WTC11 (cell line): ENCODE data around the gene FAM181A. TPM values are rescaled to one million over a fixed set of nuclear protein-coding genes. Genes with fewer than 3 reads are reported as not detected.

Experiments used
- ATAC-seq: fragments of 200-7000 bp; cut with Tn5 transposase; 2 replicates; pipeline ENCODE4 v1.10.0; 2021; ENCODE audit warnings: mild to moderate bottlenecking, moderate library complexity
- CTCF ChIA-PET: fragments of 300-600 bp; sonication (Branson Sonifier 250); formaldehyde crosslinking; loops from one replicate; lab custom pipeline; 2021; ENCODE audit warnings: antibody characterized with exemption; lab: Charles Lee
- POLR2A ChIA-PET: fragments of 350-600 bp; sonication (Branson Sonifier 250); formaldehyde crosslinking; loops from one replicate; lab custom pipeline; 2021; ENCODE audit warnings: antibody characterized with exemption; lab: Charles Lee
- DNase-seq: peaks from one replicate; pipeline ENCODE4 v3.0.0; 2021; ENCODE audit warnings: low spot score
- H3K27ac Mint-ChIP-seq: 2 replicates; pipeline ENCODE4 v1.8.0; 2021; ENCODE audit warnings: mixed read lengths
- H3K27me3 Mint-ChIP-seq: 2 replicates; pipeline ENCODE4 v1.8.0; 2021; ENCODE audit warnings: low read depth, mild to moderate bottlenecking, moderate library complexity, mixed read lengths
- H3K36me3 Mint-ChIP-seq: 2 replicates; pipeline ENCODE4 v1.8.0; 2021; ENCODE audit warnings: mixed read lengths
- H3K4me1 Mint-ChIP-seq: 2 replicates; pipeline ENCODE4 v1.8.0; 2022; ENCODE audit warnings: mixed read lengths
- H3K4me3 Mint-ChIP-seq: 2 replicates; pipeline ENCODE4 v1.8.0; 2021; ENCODE audit warnings: mild to moderate bottlenecking, moderate library complexity, mixed read lengths
- H3K9me3 Mint-ChIP-seq: 2 replicates; pipeline ENCODE4 v1.8.0; 2021; ENCODE audit warnings: mixed read lengths
- ATF1 ChIP-seq: sonication (generic); formaldehyde crosslinking; IDR thresholded peaks from 2 replicates; pipeline ENCODE4 v1.8.1; 2023; ENCODE audit warnings: mild to moderate bottlenecking, moderate library complexity, missing genetic modification reagents
- CREB1 ChIP-seq: sonication (generic); formaldehyde crosslinking; IDR thresholded peaks from 2 replicates; pipeline ENCODE4 v1.8.0; 2023; ENCODE audit warnings: mild to moderate bottlenecking, missing genetic modification reagents
- ETV6 ChIP-seq: sonication (generic); formaldehyde crosslinking; IDR thresholded peaks from 2 replicates; pipeline ENCODE4 v1.8.1; 2022; ENCODE audit warnings: mild to moderate bottlenecking, missing genetic modification reagents
- HMGA2 ChIP-seq: fragments of 250-450 bp; sonication (Bioruptor Pico); IDR thresholded peaks from 2 replicates; pipeline ENCODE4 v1.4.0; 2021; ENCODE audit warnings: mild to moderate bottlenecking, moderate library complexity
- KAT7 ChIP-seq: sonication (generic); formaldehyde crosslinking; IDR thresholded peaks from 2 replicates; pipeline ENCODE4 v1.8.1; 2023; ENCODE audit warnings: missing genetic modification reagents, mild to moderate bottlenecking, borderline replicate concordance
- NR2C2 ChIP-seq: sonication (generic); formaldehyde crosslinking; IDR thresholded peaks from 2 replicates; pipeline ENCODE4 v1.8.0; 2022; ENCODE audit warnings: mild to moderate bottlenecking, missing genetic modification reagents
- NR3C1 ChIP-seq: sonication (generic); formaldehyde crosslinking; conservative IDR thresholded peaks from 2 replicates; pipeline ENCODE4 v1.8.1; 2023; ENCODE audit warnings: low read depth, mild to moderate bottlenecking, missing genetic modification reagents
- RORB ChIP-seq: fragments of 250-450 bp; sonication (Bioruptor Pico); IDR thresholded peaks from 2 replicates; pipeline ENCODE4 v1.9.0; 2021; ENCODE audit warnings: mild to moderate bottlenecking
- SMAD3 ChIP-seq: sonication (generic); formaldehyde crosslinking; IDR thresholded peaks from 2 replicates; pipeline ENCODE4 v1.8.0; 2022; ENCODE audit warnings: missing genetic modification reagents, mild to moderate bottlenecking, borderline replicate concordance
- SMAD4 ChIP-seq: sonication (generic); formaldehyde crosslinking; IDR thresholded peaks from 2 replicates; pipeline ENCODE4 v1.8.0; 2022; ENCODE audit warnings: mild to moderate bottlenecking, missing genetic modification reagents
- SP1 ChIP-seq: sonication (generic); formaldehyde crosslinking; conservative IDR thresholded peaks from 2 replicates; pipeline ENCODE4 v1.8.1; 2022; ENCODE audit warnings: missing genetic modification reagents
- ZNF416 ChIP-seq: fragments of 250-450 bp; sonication (Bioruptor Pico); IDR thresholded peaks from 2 replicates; pipeline ENCODE4 v1.9.0; 2021; ENCODE audit warnings: mild to moderate bottlenecking, inconsistent platforms
- ZNF423 ChIP-seq: fragments of 250-450 bp; sonication (Bioruptor Pico); IDR thresholded peaks from 2 replicates; pipeline ENCODE4 v2.1.2; 2022; ENCODE audit warnings: mild to moderate bottlenecking, moderate library complexity
- ZNF671 ChIP-seq: fragments of 250-450 bp; sonication (Bioruptor Pico); IDR thresholded peaks from 2 replicates; pipeline ENCODE4 v1.8.0; 2021; ENCODE audit warnings: mild to moderate bottlenecking
- total RNA-seq: library from RNA; stranded (reverse); gene quantifications from 3 replicates; pipeline ENCODE4 v1.2.3, GENCODE V29; 2021
- TF ChIP-seq, protein P1 (sequence below): fragments of 250-450 bp; sonication (Bioruptor Pico); conservative IDR thresholded peaks from 2 replicates; pipeline ENCODE4 v1.9.0; 2021; ENCODE audit warnings: mild to moderate bottlenecking
- TF ChIP-seq, protein P2 (sequence below): sonication (generic); formaldehyde crosslinking; conservative IDR thresholded peaks from 2 replicates; pipeline ENCODE4 v1.8.1; 2022; ENCODE audit warnings: mild to moderate bottlenecking, missing genetic modification reagents
- TF ChIP-seq, protein P3 (sequence below): sonication (generic); formaldehyde crosslinking; IDR thresholded peaks from 2 replicates; pipeline ENCODE4 v1.8.1; 2023; ENCODE audit warnings: mild to moderate bottlenecking, missing genetic modification reagents, moderate library complexity
- TF ChIP-seq, protein P4 (sequence below): sonication (generic); formaldehyde crosslinking; conservative IDR thresholded peaks from 2 replicates; pipeline ENCODE4 v1.8.1; 2023; ENCODE audit warnings: mild to moderate bottlenecking, low read depth, missing genetic modification reagents, moderate library complexity
- TF ChIP-seq, protein P5 (sequence below): sonication (generic); formaldehyde crosslinking; IDR thresholded peaks from 2 replicates; pipeline ENCODE4 v1.8.1; 2022; ENCODE audit warnings: mild to moderate bottlenecking, moderate library complexity, missing genetic modification reagents
- TF ChIP-seq, protein P6 (sequence below): fragments of 250-450 bp; sonication (Bioruptor Pico); IDR thresholded peaks from 2 replicates; pipeline ENCODE4 v1.8.0; 2021; ENCODE audit warnings: mild to moderate bottlenecking
- TF ChIP-seq, protein P7 (sequence below): sonication (generic); formaldehyde crosslinking; IDR thresholded peaks from 2 replicates; pipeline ENCODE4 v1.8.0; 2022; ENCODE audit warnings: missing genetic modification reagents

Gene FAM181A
- total RNA-seq, 1 experiment from 2014 or later, result not detected

DNA sequence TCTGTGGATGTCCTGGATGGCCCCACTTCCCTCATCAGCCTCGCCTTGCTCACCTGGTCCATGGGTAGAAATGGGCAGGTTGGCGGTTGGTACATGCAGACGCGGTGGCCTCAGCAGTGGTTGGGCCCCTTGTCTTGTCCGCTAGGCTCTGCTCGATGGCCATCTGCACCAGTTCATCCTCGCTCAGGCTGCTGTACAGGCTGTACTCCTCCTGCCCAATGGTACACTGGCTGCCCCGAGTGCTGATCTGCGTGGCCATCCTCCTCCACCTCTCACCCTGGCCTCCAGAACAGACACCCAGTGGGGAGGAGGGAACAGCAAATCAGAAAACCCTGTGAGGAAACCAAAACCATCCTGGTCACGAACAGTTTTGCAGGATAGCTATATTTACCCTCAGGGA, 37.1 kb downstream of the FAM181A start:
- ATAC-seq (no peak), DNase-seq (no peak)
- H3K4me3 Mint-ChIP-seq, result no peak overlapping the region
- no peaks in the 10 kb centered on the region for H3K36me3 Mint-ChIP-seq
- no peak overlapping the region for H3K27ac Mint-ChIP-seq
- TF ChIP-seq, protein P1, sequence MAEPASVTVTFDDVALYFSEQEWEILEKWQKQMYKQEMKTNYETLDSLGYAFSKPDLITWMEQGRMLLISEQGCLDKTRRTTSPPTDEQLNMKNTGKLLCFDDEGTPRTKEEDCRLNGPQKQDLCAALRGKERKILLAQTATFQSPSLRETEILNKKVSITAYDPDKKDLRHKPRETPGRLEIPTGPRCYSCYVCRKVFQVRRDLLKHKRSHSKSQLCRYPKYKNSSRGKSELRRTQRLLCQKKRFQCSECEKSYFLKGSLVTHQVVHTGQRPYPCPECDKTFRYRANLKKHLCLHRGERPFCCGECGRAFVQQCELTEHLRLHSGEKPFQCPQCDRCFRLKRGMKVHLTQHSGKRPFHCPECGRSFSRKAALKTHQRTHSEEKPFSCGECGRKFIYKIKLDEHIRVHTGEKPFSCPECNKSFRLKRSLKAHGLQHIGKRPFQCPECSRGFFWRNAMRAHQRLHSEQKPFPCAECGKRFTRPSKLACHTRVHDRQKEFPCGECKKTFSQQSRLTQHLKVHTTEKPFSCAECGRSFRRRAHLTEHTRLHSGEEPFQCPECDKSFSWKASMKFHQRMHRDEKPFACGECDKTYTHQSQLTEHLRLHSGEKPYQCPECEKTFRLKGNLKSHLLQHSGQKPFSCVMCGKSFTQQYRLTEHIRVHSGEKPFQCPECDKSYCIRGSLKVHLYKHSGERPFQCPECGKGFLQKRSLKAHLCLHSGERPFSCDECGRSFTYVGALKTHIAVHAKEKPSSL, result no peak
- TF ChIP-seq ZNF416 (CRISPR knock-in tag), result no peak
- TF ChIP-seq, protein P2, sequence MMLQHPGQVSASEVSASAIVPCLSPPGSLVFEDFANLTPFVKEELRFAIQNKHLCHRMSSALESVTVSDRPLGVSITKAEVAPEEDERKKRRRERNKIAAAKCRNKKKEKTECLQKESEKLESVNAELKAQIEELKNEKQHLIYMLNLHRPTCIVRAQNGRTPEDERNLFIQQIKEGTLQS, result no peak
- TF ChIP-seq, protein P3, sequence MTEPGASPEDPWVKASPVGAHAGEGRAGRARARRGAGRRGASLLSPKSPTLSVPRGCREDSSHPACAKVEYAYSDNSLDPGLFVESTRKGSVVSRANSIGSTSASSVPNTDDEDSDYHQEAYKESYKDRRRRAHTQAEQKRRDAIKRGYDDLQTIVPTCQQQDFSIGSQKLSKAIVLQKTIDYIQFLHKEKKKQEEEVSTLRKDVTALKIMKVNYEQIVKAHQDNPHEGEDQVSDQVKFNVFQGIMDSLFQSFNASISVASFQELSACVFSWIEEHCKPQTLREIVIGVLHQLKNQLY (CRISPR knock-in tag), result no peak
- TF ChIP-seq CREB1 (CRISPR knock-in tag), result no peak
- TF ChIP-seq, protein P4, sequence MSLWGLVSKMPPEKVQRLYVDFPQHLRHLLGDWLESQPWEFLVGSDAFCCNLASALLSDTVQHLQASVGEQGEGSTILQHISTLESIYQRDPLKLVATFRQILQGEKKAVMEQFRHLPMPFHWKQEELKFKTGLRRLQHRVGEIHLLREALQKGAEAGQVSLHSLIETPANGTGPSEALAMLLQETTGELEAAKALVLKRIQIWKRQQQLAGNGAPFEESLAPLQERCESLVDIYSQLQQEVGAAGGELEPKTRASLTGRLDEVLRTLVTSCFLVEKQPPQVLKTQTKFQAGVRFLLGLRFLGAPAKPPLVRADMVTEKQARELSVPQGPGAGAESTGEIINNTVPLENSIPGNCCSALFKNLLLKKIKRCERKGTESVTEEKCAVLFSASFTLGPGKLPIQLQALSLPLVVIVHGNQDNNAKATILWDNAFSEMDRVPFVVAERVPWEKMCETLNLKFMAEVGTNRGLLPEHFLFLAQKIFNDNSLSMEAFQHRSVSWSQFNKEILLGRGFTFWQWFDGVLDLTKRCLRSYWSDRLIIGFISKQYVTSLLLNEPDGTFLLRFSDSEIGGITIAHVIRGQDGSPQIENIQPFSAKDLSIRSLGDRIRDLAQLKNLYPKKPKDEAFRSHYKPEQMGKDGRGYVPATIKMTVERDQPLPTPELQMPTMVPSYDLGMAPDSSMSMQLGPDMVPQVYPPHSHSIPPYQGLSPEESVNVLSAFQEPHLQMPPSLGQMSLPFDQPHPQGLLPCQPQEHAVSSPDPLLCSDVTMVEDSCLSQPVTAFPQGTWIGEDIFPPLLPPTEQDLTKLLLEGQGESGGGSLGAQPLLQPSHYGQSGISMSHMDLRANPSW (CRISPR knock-in tag), result no peak
- TF ChIP-seq ETV6 (CRISPR knock-in tag), result no peak
- TF ChIP-seq, protein P5, sequence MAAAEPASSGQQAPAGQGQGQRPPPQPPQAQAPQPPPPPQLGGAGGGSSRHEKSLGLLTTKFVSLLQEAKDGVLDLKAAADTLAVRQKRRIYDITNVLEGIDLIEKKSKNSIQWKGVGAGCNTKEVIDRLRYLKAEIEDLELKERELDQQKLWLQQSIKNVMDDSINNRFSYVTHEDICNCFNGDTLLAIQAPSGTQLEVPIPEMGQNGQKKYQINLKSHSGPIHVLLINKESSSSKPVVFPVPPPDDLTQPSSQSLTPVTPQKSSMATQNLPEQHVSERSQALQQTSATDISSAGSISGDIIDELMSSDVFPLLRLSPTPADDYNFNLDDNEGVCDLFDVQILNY (CRISPR knock-in tag), result no peak
- H3K4me1 Mint-ChIP-seq, result peaks cover 9% of the 10 kb centered on the region
- no peaks in the 10 kb centered on the region for H3K9me3 Mint-ChIP-seq
- POLR2A ChIA-PET, result no interaction called here
- H3K27me3 Mint-ChIP-seq, result no peaks in the 10 kb centered on the region
- CTCF ChIA-PET, result interaction anchor here (3.1 kb wide), 1 partner anchor 24 kb away, joined by 18 read pairs; no protein-coding TSS in a partner anchor

DNA sequence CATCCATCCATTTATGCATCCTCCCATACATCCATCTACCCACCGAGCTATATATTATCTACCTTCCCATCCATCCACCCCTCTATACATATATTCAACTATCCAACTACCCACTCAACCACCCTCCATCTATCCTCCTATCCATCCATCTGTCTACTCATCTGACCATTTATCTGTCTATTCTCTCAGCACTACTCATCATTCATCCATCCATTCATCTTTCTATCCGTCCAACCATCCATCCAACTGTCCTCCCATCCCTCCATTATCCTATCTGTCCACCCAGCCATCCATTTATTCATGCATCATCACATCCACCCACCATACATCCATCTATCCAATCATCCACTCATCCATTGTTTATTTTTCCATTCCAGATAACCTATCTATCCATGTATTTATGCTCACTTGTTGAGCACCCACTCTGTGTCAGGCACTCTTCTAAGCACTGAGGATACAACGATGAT, 37.7 kb downstream of the FAM181A start:
- H3K27ac Mint-ChIP-seq, result no peak overlapping the region
- no peak for DNase-seq
- H3K36me3 Mint-ChIP-seq, result no peaks in the 10 kb centered on the region
- no peaks in the 10 kb centered on the region for H3K9me3 Mint-ChIP-seq
- no peak for ATAC-seq
- CTCF ChIA-PET, result interaction anchor here (3.1 kb wide), 1 partner anchor 25 kb away, joined by 18 read pairs; no protein-coding TSS in a partner anchor
- H3K27me3 Mint-ChIP-seq, result no peaks in the 10 kb centered on the region
- H3K4me1 Mint-ChIP-seq, result peaks cover 4% of the 10 kb centered on the region
- TF ChIP-seq, protein P6, sequence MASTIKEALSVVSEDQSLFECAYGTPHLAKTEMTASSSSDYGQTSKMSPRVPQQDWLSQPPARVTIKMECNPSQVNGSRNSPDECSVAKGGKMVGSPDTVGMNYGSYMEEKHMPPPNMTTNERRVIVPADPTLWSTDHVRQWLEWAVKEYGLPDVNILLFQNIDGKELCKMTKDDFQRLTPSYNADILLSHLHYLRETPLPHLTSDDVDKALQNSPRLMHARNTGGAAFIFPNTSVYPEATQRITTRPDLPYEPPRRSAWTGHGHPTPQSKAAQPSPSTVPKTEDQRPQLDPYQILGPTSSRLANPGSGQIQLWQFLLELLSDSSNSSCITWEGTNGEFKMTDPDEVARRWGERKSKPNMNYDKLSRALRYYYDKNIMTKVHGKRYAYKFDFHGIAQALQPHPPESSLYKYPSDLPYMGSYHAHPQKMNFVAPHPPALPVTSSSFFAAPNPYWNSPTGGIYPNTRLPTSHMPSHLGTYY, result no peak
- no peak for TF ChIP-seq NR2C2 (CRISPR knock-in tag)
- TF ChIP-seq ZNF671 (CRISPR knock-in tag), result no peak
- TF ChIP-seq, protein P7, sequence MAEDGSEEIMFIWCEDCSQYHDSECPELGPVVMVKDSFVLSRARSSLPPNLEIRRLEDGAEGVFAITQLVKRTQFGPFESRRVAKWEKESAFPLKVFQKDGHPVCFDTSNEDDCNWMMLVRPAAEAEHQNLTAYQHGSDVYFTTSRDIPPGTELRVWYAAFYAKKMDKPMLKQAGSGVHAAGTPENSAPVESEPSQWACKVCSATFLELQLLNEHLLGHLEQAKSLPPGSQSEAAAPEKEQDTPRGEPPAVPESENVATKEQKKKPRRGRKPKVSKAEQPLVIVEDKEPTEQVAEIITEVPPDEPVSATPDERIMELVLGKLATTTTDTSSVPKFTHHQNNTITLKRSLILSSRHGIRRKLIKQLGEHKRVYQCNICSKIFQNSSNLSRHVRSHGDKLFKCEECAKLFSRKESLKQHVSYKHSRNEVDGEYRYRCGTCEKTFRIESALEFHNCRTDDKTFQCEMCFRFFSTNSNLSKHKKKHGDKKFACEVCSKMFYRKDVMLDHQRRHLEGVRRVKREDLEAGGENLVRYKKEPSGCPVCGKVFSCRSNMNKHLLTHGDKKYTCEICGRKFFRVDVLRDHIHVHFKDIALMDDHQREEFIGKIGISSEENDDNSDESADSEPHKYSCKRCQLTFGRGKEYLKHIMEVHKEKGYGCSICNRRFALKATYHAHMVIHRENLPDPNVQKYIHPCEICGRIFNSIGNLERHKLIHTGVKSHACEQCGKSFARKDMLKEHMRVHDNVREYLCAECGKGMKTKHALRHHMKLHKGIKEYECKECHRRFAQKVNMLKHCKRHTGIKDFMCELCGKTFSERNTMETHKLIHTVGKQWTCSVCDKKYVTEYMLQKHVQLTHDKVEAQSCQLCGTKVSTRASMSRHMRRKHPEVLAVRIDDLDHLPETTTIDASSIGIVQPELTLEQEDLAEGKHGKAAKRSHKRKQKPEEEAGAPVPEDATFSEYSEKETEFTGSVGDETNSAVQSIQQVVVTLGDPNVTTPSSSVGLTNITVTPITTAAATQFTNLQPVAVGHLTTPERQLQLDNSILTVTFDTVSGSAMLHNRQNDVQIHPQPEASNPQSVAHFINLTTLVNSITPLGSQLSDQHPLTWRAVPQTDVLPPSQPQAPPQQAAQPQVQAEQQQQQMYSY (CRISPR knock-in tag), result no peak
- TF ChIP-seq HMGA2 (CRISPR knock-in tag), result no peak
- TF ChIP-seq SMAD3 (CRISPR knock-in tag), result no peak
- no peak for TF ChIP-seq SP1 (CRISPR knock-in tag)
- TF ChIP-seq KAT7 (CRISPR knock-in tag), result no peak
- no peak for TF ChIP-seq NR3C1 (CRISPR knock-in tag)
- no peak for TF ChIP-seq ATF1 (CRISPR knock-in tag)
- no peak for TF ChIP-seq SMAD4 (CRISPR knock-in tag)
- TF ChIP-seq ZNF423, result no peak
- TF ChIP-seq RORB, result no peak
- POLR2A ChIA-PET, result no interaction called here
- H3K4me3 Mint-ChIP-seq, result no peak overlapping the region
